Muscle of back (tissue), 11 donors: ENCODE data around the gene NET1. TPM values are rescaled to one million over a fixed set of nuclear protein-coding genes. Genes with fewer than 3 reads are reported as not detected.
A peak's percentile ranks its signal among the peaks of the same experiment; 100 is the strongest.
"Not testable (repeated sequence)": the region's sequence is repeated elsewhere in the genome, so short reads cannot be mapped to it uniquely, and the experiment has no call there.

Experiments used
- DNase-seq, 3 donors: peaks; one replicate each; pipeline versions ENCODE4 v3.0.0 to v3.0.0-alpha.2; 2013
- polyA plus RNA-seq, 10 donors: library from polyadenylated mRNA; unstranded; fragments of 120-200 nt; gene quantifications; one replicate each; pipeline ENCODE4 v1.2.1, GENCODE V29; 2013; ENCODE audit not compliant: insufficient read length in 10 of 10

The NET1 gene
- polyA plus RNA-seq, 10 donors: 84.6 to 138 (median 98.6) TPM

- no peak for DNase-seq
These were observed 15.6 kb upstream of the NET1 start for GRCh38 chr10:5396556-5397300.

GRCh38 chr10:5399332-5399731 is 13.0 kb upstream of the NET1 start:
- DNase-seq: no peak

GRCh38 chr10:5400468-5401240 is 11.7 kb upstream of the NET1 start:
- DNase-seq: peak in 1 of 3 donors; percentile 14

GRCh38 chr10:5402798-5403197 is 9.6 kb upstream of the NET1 start:
- no peak for DNase-seq

GRCh38 chr10:5404208-5405041 is 7.9 kb upstream of the NET1 start, which contains the start of gene TUBAL3:
Gene TUBAL3 (minus strand): TSS chr10:5404828. CDS start chr10:5404792, 36 bp downstream.
- no peak for DNase-seq

- no peak for DNase-seq
These were observed 5.4 kb upstream of the NET1 start for GRCh38 chr10:5406918-5407317.

GRCh38 chr10:5410787-5411186 is 1.6 kb upstream of the NET1 start:
- DNase-seq: not testable (repeated sequence)

GRCh38 chr10:5411941-5412276 is 448 bp upstream of the NET1 start:
- no peak for DNase-seq

- peak; percentile 9 to 45 (median 14) for DNase-seq
These were observed 918 bp downstream of the NET1 start for GRCh38 chr10:5413012-5413938.

- DNase-seq: peak in 2 of 3 donors; percentile 14 to 37
These were observed 4.6 kb downstream of the NET1 start for GRCh38 chr10:5416981-5417380.

- no peak for DNase-seq
These were observed 6.2 kb downstream of the NET1 start for GRCh38 chr10:5418584-5418983.

GRCh38 chr10:5419466-5420094 is 7.2 kb downstream of the NET1 start:
- DNase-seq: no peak

GRCh38 chr10:5423771-5424170 is 11.4 kb downstream of the NET1 start:
- no peak for DNase-seq

GRCh38 chr10:5424751-5425150 is 12.4 kb downstream of the NET1 start:
- DNase-seq: no peak

GRCh38 chr10:5428133-5428532 is 15.8 kb downstream of the NET1 start:
- no peak for DNase-seq

- DNase-seq: no peak
These were observed 20.8 kb downstream of the NET1 start for GRCh38 chr10:5433182-5433581.

GRCh38 chr10:5434017-5434753 is 21.8 kb downstream of the NET1 start:
- DNase-seq: peak in 2 of 3 donors; percentile 36 to 75

- no peak for DNase-seq
These were observed 23.0 kb downstream of the NET1 start for GRCh38 chr10:5435328-5435727.

- no peak for DNase-seq
These were observed 27.8 kb downstream of the NET1 start for GRCh38 chr10:5440206-5440605.

- no peak for DNase-seq
These were observed 28.7 kb downstream of the NET1 start for GRCh38 chr10:5441106-5441505.
